Liver (tissue), 9 donors: ENCODE data around the gene BCAS4. TPM values are rescaled to one million over a fixed set of nuclear protein-coding genes. Genes with fewer than 3 reads are reported as not detected.

Experiments used
- DNase-seq: peaks from one replicate; pipeline ENCODE4 v3.0.0-alpha.2; 2017; ENCODE audit warnings: low spot score
- H3K27ac ChIP-seq, 2 donors: one replicate each; pipeline ENCODE4 v1.7.0; 2013; ENCODE audit warnings: inconsistent platforms in 2 of 2, low read length in 2 of 2, control low read depth in 1 of 2, low read depth in 1 of 2, mild to moderate bottlenecking in 1 of 2
- H3K27me3 ChIP-seq, 4 donors: one replicate each; pipeline versions ENCODE4 v1.6.1 to v1.7.0; 2013; ENCODE audit warnings: low read length in 3 of 4, inconsistent platforms in 1 of 4, mild to moderate bottlenecking in 1 of 4, moderate library complexity in 1 of 4; ENCODE audit not compliant: control insufficient read depth in 4 of 4, insufficient read depth in 4 of 4
- H3K36me3 ChIP-seq, 4 donors: one replicate each; pipeline versions ENCODE4 v1.6.1 to v1.7.0; 2013; ENCODE audit warnings: low read length in 3 of 4, mild to moderate bottlenecking in 3 of 4, low read depth in 1 of 4, moderate library complexity in 1 of 4; ENCODE audit not compliant: control insufficient read depth in 4 of 4, insufficient read depth in 3 of 4
- H3K4me1 ChIP-seq, 4 donors: one replicate each; pipeline versions ENCODE4 v1.6.1 to v1.7.0; 2013; ENCODE audit warnings: low read length in 3 of 4, mild to moderate bottlenecking in 3 of 4, moderate library complexity in 1 of 4; ENCODE audit not compliant: control insufficient read depth in 4 of 4, insufficient read depth in 4 of 4
- H3K4me3 ChIP-seq, 3 donors: one replicate each; pipeline versions ENCODE4 v1.6.1 to v1.7.0; 2013; ENCODE audit warnings: low read length in 3 of 3, control low read depth in 1 of 3, low read depth in 1 of 3, mild to moderate bottlenecking in 1 of 3
- H3K9ac ChIP-seq, 2 donors: one replicate each; pipeline ENCODE4 v1.7.0; 2013; ENCODE audit warnings: low read length in 2 of 2, mild to moderate bottlenecking in 2 of 2, moderate library complexity in 2 of 2, control low read depth in 1 of 2, low read depth in 1 of 2
- H3K9me3 ChIP-seq, 4 donors: one replicate each; pipeline versions ENCODE4 v1.6.1 to v1.7.0; 2013; ENCODE audit warnings: low read length in 3 of 4; ENCODE audit not compliant: control insufficient read depth in 4 of 4
- ATF3 ChIP-seq: IDR thresholded peaks from 2 replicates; pipeline ENCODE4 v1.6.1; 2016; ENCODE audit warnings: antibody characterized with exemption
- CTCF ChIP-seq: fragments of 150-350 bp; IDR thresholded peaks from 2 replicates; pipeline ENCODE4 v1.5.1; 2017; ENCODE audit warnings: improper control_type of control experiment, low read depth, low read length; ENCODE audit not compliant: missing input control
- EGR1 ChIP-seq, 2 donors: IDR thresholded peaks; 2 replicates each; pipeline ENCODE4 v1.6.1; 2016 to 2018; ENCODE audit warnings: antibody characterized with exemption in 2 of 2, low read depth in 2 of 2
- FOXA1 ChIP-seq: IDR thresholded peaks from 2 replicates; pipeline ENCODE4 v1.6.1; 2016; ENCODE audit warnings: antibody characterized with exemption
- FOXA2 ChIP-seq: IDR thresholded peaks from 2 replicates; pipeline ENCODE4 v1.6.1; 2016; ENCODE audit warnings: antibody characterized with exemption
- GABPA ChIP-seq, 2 donors: IDR thresholded peaks in 1 of 2; conservative IDR thresholded peaks in 1 of 2; 2 replicates each; pipeline ENCODE4 v1.6.1; 2016; ENCODE audit warnings: antibody characterized with exemption in 2 of 2, mild to moderate bottlenecking in 1 of 2, moderate library complexity in 1 of 2
- HNF4A ChIP-seq, 2 donors: conservative IDR thresholded peaks; 2 replicates each; pipeline ENCODE4 v1.6.1; 2016; ENCODE audit warnings: antibody characterized with exemption in 2 of 2, mild to moderate bottlenecking in 2 of 2
- HNF4G ChIP-seq: IDR thresholded peaks from 2 replicates; pipeline ENCODE4 v1.6.1; 2016; ENCODE audit warnings: antibody characterized with exemption
- JUND ChIP-seq, 2 donors: IDR thresholded peaks; 2 replicates each; pipeline ENCODE4 v1.6.1; 2016; ENCODE audit warnings: antibody characterized with exemption in 2 of 2
- MAX ChIP-seq: IDR thresholded peaks from 2 replicates; pipeline ENCODE4 v1.6.1; 2016; ENCODE audit warnings: antibody characterized with exemption
- NR2F2 ChIP-seq: IDR thresholded peaks from 2 replicates; pipeline ENCODE4 v1.6.1; 2016; ENCODE audit warnings: antibody characterized with exemption
- RAD21 ChIP-seq, 2 donors: IDR thresholded peaks; 2 replicates each; pipeline ENCODE4 v1.6.1; 2016; ENCODE audit warnings: antibody characterized with exemption in 2 of 2, mild to moderate bottlenecking in 2 of 2
- REST ChIP-seq: IDR thresholded peaks from 2 replicates; pipeline ENCODE4 v1.6.1; 2016; ENCODE audit warnings: antibody characterized with exemption, mild to moderate bottlenecking
- RXRA ChIP-seq, 2 donors: IDR thresholded peaks; 2 replicates each; pipeline ENCODE4 v1.6.1; 2017 to 2018; ENCODE audit warnings: antibody characterized with exemption in 2 of 2, mild to moderate bottlenecking in 1 of 2
- SP1 ChIP-seq: IDR thresholded peaks from 2 replicates; pipeline ENCODE4 v1.6.1; 2018; ENCODE audit warnings: antibody characterized with exemption, mild to moderate bottlenecking
- TAF1 ChIP-seq: conservative IDR thresholded peaks from 2 replicates; pipeline ENCODE4 v1.6.1; 2016; ENCODE audit warnings: antibody characterized with exemption, mild to moderate bottlenecking
- YY1 ChIP-seq: IDR thresholded peaks from 2 replicates; pipeline ENCODE4 v1.6.1; 2016; ENCODE audit warnings: antibody characterized with exemption, mild to moderate bottlenecking
- ZBTB33 ChIP-seq: IDR thresholded peaks from 2 replicates; pipeline ENCODE4 v1.6.1; 2016; ENCODE audit warnings: antibody characterized with exemption
- WGBS: extraction: QIAGEN DNeasy Blood & Tissue Kit; methylation state at CpG from one replicate; pipeline ENCODE4 v1.1.7; 2013; 5-methylcytosine and 5-hydroxymethylcytosine counted together
- polyA plus RNA-seq, 2 donors: library from polyadenylated mRNA; stranded (reverse) in 1 of 2; unstranded in 1 of 2; fragments of 200-250 nt in 1 of 2; fragments of >200 nt in 1 of 2; fragmentation: Nextera tagmentation in 1 of 2; extraction: Ambion mirVana in 1 of 2; gene quantifications; one replicate each; pipeline versions ENCODE4 v1.2.1 to v1.2.3, GENCODE V29; 2013 to 2015
- total RNA-seq, 2 donors: library from RNA; depleted of rRNA; stranded (reverse); fragments of >200 nt; gene quantifications; one replicate each; pipeline ENCODE4 v1.2.3, GENCODE V29; 2014
- donor health status: healthy.
- donor health status: healthy.
- donor health status: healthy.
- donor health status: healthy.
- donor health status: healthy.

The BCAS4 gene
- total and polyA plus RNA-seq, 4 donors = 0.25 to 0.50 (median 0.47) TPM

GRCh38 chr20:50854506-50855249, 59.8 kb downstream of the BCAS4 start:
- Histone ChIP-seq H3K9ac (no peak overlapping the region), H3K27ac (peak overlapping the region in 1 of 2 donors; percentile 85), H3K4me3 (no peak overlapping the region), H3K9me3 (no peaks in the 10 kb centered on the region), H3K36me3 (no peaks in the 10 kb centered on the region), H3K27me3 (no peaks in the 10 kb centered on the region), H3K4me1 (peaks cover 9 to 34% (median 24%) of the 10 kb centered on the region in 4 donors)
- WGBS = 89% methylated on average over 18 of the region's 18 CpGs
- no peak for DNase-seq
- TF ChIP-seq YY1 (no peak), RXRA (IDR thresholded peaks at IDR 0.05) (no peak), SP1 (no peak), REST (no peak), EGR1 (IDR thresholded peaks at IDR 0.05; ENCODE audit: low read depth in 2 of 2) (no peak), ZBTB33 (no peak)

GRCh38 chr20:50855498-50856474, 60.9 kb downstream of the BCAS4 start:
- H3K9ac ChIP-seq = no peak overlapping the region
- WGBS = 56% methylated on average over 23 of the region's 23 CpGs
- H3K4me1 ChIP-seq = peaks cover 9 to 34% (median 24%) of the 10 kb centered on the region in 4 donors
- no peaks in the 10 kb centered on the region for H3K9me3 ChIP-seq
- H3K36me3 ChIP-seq = no peaks in the 10 kb centered on the region
- DNase-seq = peak; percentile 72
- H3K27ac ChIP-seq = peak overlapping the region; percentile 82 to 85
- no peak overlapping the region for H3K4me3 ChIP-seq
- no peaks in the 10 kb centered on the region for H3K27me3 ChIP-seq
- TF ChIP-seq RAD21 (IDR thresholded peaks at IDR 0.05) (peak; percentile 58 to 71), FOXA2 (peak; percentile 74), TAF1 (no peak), CTCF (peak; percentile 22), ATF3 (peak; percentile 60), JUND (IDR thresholded peaks at IDR 0.05) (peak; percentile 61 to 97), NR2F2 (peak; percentile 69), SP1 (peak; percentile 93), EGR1 (IDR thresholded peaks at IDR 0.05; ENCODE audit: low read depth in 2 of 2) (peak in 1 of 2 donors; percentile 71), HNF4G (peak; percentile 69), FOXA1 (peak; percentile 91), REST (peak; percentile 68), HNF4A (conservative IDR thresholded peaks at IDR 0.05) (peak; percentile 90 to 96), MAX (peak; percentile 89), GABPA (IDR thresholded peaks at IDR 0.05 in 1 of 2, conservative IDR thresholded peaks at IDR 0.05 in 1 of 2) (peak in 1 of 2 donors; percentile 71), RXRA (IDR thresholded peaks at IDR 0.05) (peak; percentile 73 to 94)
